ENCODE measurements around the gene ITGB3. TPM values are rescaled to one million over a fixed set of nuclear protein-coding genes. Genes with fewer than 3 reads are reported as not detected.
A peak's percentile ranks its signal among the peaks of the same experiment; 100 is the strongest.

The ITGB3 gene
- total RNA-seq, 4 donors from 2014 or later: 0.76 to 6.6 (median 4.6) TPM

- TF ChIP-seq EP300 (IDR thresholded peaks at IDR 0.05) (no peak), POLR2AphosphoS5 (IDR thresholded peaks at IDR 0.05) (peak in 2 of 3 donors; percentile 40 to 62)
- Histone ChIP-seq H3K36me3 (no peaks in the 10 kb centered on the region), H3K27me3 (no peaks in the 10 kb centered on the region), H3K9me3 (no peaks in the 10 kb centered on the region), H3K4me3 (no peak overlapping the region), H3K27ac (peak overlapping the region; percentile 70), H3K4me1 (peaks cover 53% of the 10 kb centered on the region)
- WGBS: 25% methylated on average over 10 of the region's 13 CpGs
- DNase-seq (ENCODE audit: low spot score in 2 of 2): peak; percentile 93
Measured at GRCh38 chr17:47275245-47275984, 21.8 kb downstream of the ITGB3 start.

- TF ChIP-seq POLR2AphosphoS5 (IDR thresholded peaks at IDR 0.05): no peak
- no peak for TF ChIP-seq CTCF (IDR thresholded peaks at IDR 0.05)
- TF ChIP-seq POLR2A (IDR thresholded peaks at IDR 0.05): no peak
- TF ChIP-seq EP300 (IDR thresholded peaks at IDR 0.05): no peak
- H3K36me3 ChIP-seq: no peaks in the 10 kb centered on the region
- no peaks in the 10 kb centered on the region for H3K27me3 ChIP-seq
- H3K27ac ChIP-seq: peak overlapping the region; percentile 70
- H3K4me1 ChIP-seq: peaks cover 60% of the 10 kb centered on the region
- H3K4me3 ChIP-seq: no peak overlapping the region
- H3K9me3 ChIP-seq: no peaks in the 10 kb centered on the region
- no peak for DNase-seq (ENCODE audit: low spot score in 2 of 2)
- WGBS: 55% methylated on average over 3 of the region's 3 CpGs
Measured at GRCh38 chr17:47276444-47276843, 22.8 kb downstream of the ITGB3 start.

GRCh38 chr17:47276868-47277267 lies 23.2 kb downstream of the ITGB3 start:
- H3K27ac ChIP-seq: peak overlapping the region; percentile 70
- H3K4me1 ChIP-seq: peaks cover 60% of the 10 kb centered on the region
- 19% methylated on average over 9 of the region's 10 CpGs for WGBS
- TF ChIP-seq EP300 (IDR thresholded peaks at IDR 0.05) (no peak), POLR2AphosphoS5 (IDR thresholded peaks at IDR 0.05) (peak in 1 of 3 donors; percentile 37), POLR2A (IDR thresholded peaks at IDR 0.05) (no peak), CTCF (IDR thresholded peaks at IDR 0.05) (no peak)
- H3K27me3 ChIP-seq: no peaks in the 10 kb centered on the region
- no peaks in the 10 kb centered on the region for H3K9me3 ChIP-seq
- peak; percentile 86 to 88 for DNase-seq (ENCODE audit: low spot score in 2 of 2)
- H3K4me3 ChIP-seq: no peak overlapping the region
- no peaks in the 10 kb centered on the region for H3K36me3 ChIP-seq

GRCh38 chr17:47277921-47278320 lies 24.3 kb downstream of the ITGB3 start:
- Histone ChIP-seq H3K4me1 (peaks cover 60% of the 10 kb centered on the region), H3K27me3 (no peaks in the 10 kb centered on the region), H3K36me3 (no peaks in the 10 kb centered on the region), H3K4me3 (no peak overlapping the region), H3K9me3 (no peaks in the 10 kb centered on the region), H3K27ac (peak overlapping the region; percentile 70)
- TF ChIP-seq POLR2A (IDR thresholded peaks at IDR 0.05) (no peak), EP300 (IDR thresholded peaks at IDR 0.05) (no peak), CTCF (IDR thresholded peaks at IDR 0.05) (no peak), POLR2AphosphoS5 (IDR thresholded peaks at IDR 0.05) (no peak)
- 100% methylated on average over 1 of the region's 1 CpG for WGBS
- DNase-seq (ENCODE audit: low spot score in 2 of 2): no peak

- WGBS: 84% methylated on average over 4 of the region's 4 CpGs
Measured at GRCh38 chr17:47278561-47278960, 24.9 kb downstream of the ITGB3 start.

More at GRCh38 chr17:47278561-47278960, 24.9 kb downstream of the ITGB3 start:
- no peaks in the 10 kb centered on the region for H3K27me3 ChIP-seq
- H3K36me3 ChIP-seq: no peaks in the 10 kb centered on the region
- no peak overlapping the region for H3K4me3 ChIP-seq
- H3K27ac ChIP-seq: peak overlapping the region; percentile 70
- no peak for DNase-seq (ENCODE audit: low spot score in 2 of 2)
- peaks cover 60% of the 10 kb centered on the region for H3K4me1 ChIP-seq
- TF ChIP-seq EP300 (IDR thresholded peaks at IDR 0.05): no peak
- no peak for TF ChIP-seq CTCF (IDR thresholded peaks at IDR 0.05)
- TF ChIP-seq POLR2AphosphoS5 (IDR thresholded peaks at IDR 0.05): no peak
- TF ChIP-seq POLR2A (IDR thresholded peaks at IDR 0.05): no peak
- H3K9me3 ChIP-seq: no peaks in the 10 kb centered on the region
